Measurements from ENCODE around the gene CEP78.
"Not testable (repeated sequence)": the region's sequence is repeated elsewhere in the genome, so short reads cannot be mapped to it uniquely, and the experiment has no call there.

CEP78 gene

GRCh38 chr9:78236551-78236910 lies 656 bp downstream of the CEP78 start:
- no peak for DNase-seq (ENCODE audit: low spot score)

- no peak for DNase-seq (ENCODE audit: low spot score)
These were observed 2.5 kb downstream of the CEP78 start for GRCh38 chr9:78238046-78239038.

GRCh38 chr9:78239506-78239905 lies 3.6 kb downstream of the CEP78 start:
- DNase-seq (ENCODE audit: low spot score) = no peak

DNA sequence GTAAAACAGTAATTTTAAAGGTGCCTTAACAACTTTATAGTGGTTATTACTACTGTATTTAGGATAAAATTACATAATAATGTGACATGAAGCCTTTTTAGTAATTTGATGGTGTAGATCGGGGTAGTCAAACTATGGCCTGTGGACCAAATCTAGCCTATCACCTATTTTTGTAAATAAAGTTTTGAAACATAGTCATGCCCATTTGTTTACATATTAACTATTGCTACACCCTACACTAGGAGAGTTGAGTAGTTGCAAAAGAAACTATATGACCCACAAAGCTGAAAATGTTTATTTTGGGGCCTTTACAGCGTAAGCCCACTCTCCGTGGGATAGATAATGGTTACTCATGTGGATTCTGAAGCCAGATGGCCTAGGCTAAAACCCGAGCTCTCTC lies 6.2 kb downstream of the CEP78 start:
- DNase-seq (ENCODE audit: low spot score) = no peak

GRCh38 chr9:78243130-78243529 lies 7.3 kb downstream of the CEP78 start:
- no peak for DNase-seq (ENCODE audit: low spot score)

GRCh38 chr9:78245401-78245800 lies 9.5 kb downstream of the CEP78 start:
- DNase-seq (ENCODE audit: low spot score) = no peak

- no peak for DNase-seq (ENCODE audit: low spot score)
These were observed 12.8 kb downstream of the CEP78 start for GRCh38 chr9:78248635-78249034.

- no peak for DNase-seq (ENCODE audit: low spot score)
These were observed 13.7 kb downstream of the CEP78 start for GRCh38 chr9:78249542-78249941.

DNA sequence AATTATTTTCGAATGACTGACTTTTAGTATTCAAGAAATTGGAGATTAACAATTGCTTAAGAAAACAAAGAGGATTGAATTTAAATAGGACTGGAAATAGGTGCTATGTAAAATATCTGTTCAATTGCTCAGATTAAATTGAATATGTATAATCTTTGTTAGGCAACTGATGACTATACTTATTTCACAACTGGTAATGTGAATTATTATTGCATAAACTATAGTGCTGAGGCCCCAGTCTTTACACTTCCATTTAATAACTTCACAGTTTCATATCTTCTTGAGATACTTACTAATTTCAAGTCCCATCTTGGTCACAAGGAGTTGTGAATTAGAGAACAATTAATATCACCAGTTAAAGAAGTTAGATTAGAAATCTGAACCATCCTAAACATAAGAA lies 16.7 kb downstream of the CEP78 start:
- no peak for DNase-seq (ENCODE audit: low spot score)

GRCh38 chr9:78253285-78253684 lies 17.4 kb downstream of the CEP78 start:
- no peak for DNase-seq (ENCODE audit: low spot score)

DNA sequence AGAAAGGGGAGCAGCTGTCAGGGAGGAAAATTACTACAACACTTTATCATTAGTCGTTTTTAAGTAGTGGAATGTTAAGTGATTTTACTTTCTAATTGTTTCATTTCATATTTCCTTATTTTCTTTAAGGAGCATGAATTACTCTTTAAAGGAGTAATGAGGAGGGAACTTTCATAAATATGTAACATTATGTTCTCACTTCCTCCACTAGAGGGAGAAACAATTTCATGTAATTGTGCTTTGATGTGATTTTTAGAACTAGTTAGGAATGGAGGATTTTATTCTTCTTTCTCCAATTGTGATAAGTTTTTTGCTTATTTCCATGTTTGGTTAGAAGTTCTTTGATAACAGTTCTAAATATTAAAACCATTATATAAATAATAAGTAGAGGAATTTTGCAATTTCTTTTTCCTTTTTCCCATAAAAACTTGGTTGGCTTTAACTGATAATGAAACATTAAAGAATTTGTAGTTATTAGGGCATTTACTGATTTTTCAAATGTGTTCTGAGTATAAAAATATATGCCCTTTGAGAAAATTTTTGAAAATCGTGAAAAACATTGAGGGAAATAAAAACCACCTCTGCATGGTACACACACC lies 25.6 kb downstream of the CEP78 start:
- peak; percentile 31 for DNase-seq (ENCODE audit: low spot score)

DNA sequence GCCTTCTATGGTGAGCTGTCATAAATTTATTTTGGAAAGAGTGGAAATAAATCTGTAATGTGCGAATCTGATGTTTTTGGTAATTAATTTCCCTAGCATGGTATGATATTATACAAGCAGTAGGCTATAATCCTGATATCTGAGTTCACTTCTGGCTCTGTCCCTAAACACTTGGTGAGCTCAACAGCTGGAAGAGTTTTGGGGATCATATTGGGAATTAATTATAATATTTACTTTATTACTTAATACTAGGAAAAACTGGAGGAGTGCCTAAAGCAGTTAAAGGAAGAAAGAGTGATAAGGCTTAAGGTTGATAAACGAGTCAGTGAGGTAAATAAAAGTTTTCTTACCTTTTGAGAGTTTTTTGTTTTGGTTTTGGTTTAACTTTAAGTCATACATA lies 26.8 kb downstream of the CEP78 start:
- no peak for DNase-seq (ENCODE audit: low spot score)

DNA sequence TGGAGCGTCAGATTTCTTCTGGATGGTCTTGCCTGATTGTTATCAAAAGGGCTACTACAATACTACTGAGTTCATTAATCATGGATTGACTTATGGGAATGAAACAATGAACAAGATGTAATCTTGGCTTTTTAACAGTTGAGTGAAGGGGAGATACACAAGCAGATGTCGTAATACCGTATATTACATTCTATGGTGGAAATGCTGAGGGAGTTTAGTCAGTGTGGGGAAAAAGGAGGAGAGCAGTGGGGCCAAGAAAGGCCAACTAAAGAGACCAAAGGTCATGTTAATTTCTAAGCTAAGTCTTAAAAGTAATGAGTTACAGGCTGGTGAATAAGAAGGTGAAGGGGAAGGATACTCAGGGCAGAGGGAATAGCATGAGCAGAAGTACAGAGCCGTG lies 32.0 kb downstream of the CEP78 start:
- DNase-seq (ENCODE audit: low spot score) = no peak

DNA sequence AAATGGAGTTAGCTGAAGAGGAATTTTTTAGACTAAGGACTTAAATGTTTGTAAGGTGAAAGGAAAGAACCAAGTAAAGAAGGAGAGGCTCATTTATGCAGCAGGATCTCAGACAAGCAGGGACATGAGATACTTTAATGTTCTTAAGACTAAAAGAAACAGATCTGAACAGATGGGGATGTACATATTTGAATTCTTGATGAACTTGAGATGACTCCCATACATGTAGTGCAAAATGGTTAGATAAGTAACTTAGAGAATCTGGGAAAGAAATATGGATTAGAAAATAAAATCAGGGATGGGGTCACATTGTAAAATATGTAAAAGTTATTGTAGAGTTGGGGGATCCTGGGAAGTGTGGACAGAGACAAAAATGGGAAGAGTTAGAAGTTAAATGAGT lies 33.9 kb downstream of the CEP78 start:
- DNase-seq (ENCODE audit: low spot score) = no peak

GRCh38 chr9:78272307-78272706 lies 36.4 kb downstream of the CEP78 start:
- no peak for DNase-seq (ENCODE audit: low spot score)

- no peak for DNase-seq (ENCODE audit: low spot score)
These were observed 37.9 kb downstream of the CEP78 start for GRCh38 chr9:78273761-78274160.

- DNase-seq (ENCODE audit: low spot score) = peak; percentile 70
These were observed 42.4 kb downstream of the CEP78 start for GRCh38 chr9:78278177-78278777.

DNA sequence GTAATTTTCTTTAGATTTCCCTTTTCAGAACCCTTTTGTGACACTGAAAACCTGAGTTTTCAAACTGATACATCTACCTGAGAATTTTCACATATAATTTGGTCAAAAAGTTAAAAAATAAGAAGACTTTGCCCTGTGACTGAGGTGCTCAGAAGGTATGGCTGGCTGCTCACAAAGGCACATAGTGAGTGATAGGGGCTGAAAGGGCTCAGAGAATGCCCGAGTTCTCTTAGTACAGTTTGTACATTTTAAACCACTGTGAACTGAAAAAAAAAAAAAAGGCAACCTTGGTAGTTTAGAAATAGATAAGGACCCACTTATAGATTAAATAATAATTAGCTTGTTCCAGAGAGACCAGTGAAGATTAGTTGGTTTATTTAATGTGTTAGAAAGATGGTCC lies 42.9 kb downstream of the CEP78 start:
- no peak for DNase-seq (ENCODE audit: low spot score)

GRCh38 chr9:78280982-78281668 lies 45.2 kb downstream of the CEP78 start:
- DNase-seq (ENCODE audit: low spot score) = peak; percentile 45

DNA sequence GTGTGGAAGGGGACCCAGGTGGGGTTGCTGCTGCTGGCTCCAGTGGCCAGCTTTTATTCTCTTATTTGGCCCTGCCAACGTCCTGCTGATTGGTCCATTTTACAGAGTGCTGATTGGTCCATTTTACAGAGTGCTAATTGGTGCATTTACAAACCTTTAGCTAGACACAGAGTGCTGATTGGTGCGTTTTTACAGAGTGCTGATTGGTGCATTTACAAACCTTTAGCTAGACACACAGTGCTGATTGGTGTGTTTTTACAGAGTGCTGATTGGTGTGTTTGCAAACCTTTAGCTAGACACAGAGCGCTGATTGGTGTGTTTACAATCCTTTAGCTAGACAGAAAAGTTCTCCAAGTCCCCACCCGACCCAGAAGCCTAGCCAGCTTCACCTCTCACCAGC lies 48.3 kb downstream of the CEP78 start:
- DNase-seq (ENCODE audit: low spot score) = not testable (repeated sequence)

DNA sequence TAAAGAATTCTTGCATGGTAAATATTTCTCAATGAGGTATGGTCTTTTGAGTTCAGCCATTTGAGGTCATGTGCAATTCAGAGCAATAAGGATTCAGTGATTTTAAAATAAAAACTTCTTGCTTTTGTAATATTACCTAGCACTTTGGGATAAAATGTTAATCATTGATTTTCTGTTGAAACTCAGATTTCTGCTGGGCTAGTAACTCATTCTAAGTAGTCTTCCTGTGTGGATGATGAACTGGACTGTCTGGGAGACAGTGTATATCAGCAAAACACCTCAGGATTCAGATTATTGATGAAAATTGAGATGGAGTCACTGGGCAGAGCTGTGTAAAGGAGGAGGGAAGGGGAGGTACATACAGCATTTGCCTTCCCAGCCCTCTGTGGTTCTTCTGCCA lies 50.2 kb downstream of the CEP78 start:
- DNase-seq (ENCODE audit: low spot score) = no peak

DNA sequence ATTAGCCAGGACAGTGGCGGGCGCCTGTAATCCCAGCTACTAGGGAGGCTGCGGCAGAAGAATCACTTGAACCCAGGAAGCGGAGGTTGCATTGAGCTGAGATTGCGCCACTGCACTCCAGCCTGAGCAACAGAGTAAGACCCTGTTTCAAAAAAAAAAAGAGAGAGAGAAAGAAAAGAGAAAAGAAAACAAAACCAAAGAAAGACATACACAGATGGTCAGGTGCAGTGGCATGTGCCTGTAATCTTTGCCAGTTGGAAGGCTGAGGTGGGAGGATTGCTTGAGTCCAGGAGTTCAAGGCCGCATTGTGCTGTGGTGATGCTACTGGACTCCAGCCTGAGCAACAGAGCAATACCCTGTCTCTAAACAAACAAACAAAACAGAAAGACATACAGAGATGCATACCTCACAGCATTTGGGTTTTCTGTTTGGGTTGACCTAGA lies 51.1 kb downstream of the CEP78 start:
- DNase-seq (ENCODE audit: low spot score) = no peak

All from AG20443 (cell line).